HG03565 (cell line): ENCODE data around the gene SLC9A9.
A peak's percentile ranks its signal among the peaks of the same experiment; 100 is the strongest.
"Not testable (repeated sequence)": the region's sequence is repeated elsewhere in the genome, so short reads cannot be mapped to it uniquely, and the experiment has no call there.

Experiments used
- ATAC-seq: cut with Tn5 transposase; IDR thresholded peaks from one replicate; pipeline ENCODE4 v1.9.1; 2021; ENCODE audit warnings: mild to moderate bottlenecking, moderate library complexity; ENCODE audit not compliant: unreplicated experiment

SLC9A9 gene

GRCh38 chr3:143478115-143478693 lies 370.1 kb downstream of the SLC9A9 start:
- ATAC-seq, result no peak

- ATAC-seq, result no peak
Measured at GRCh38 chr3:143476965-143477640, 371.2 kb downstream of the SLC9A9 start.

GRCh38 chr3:143475981-143476380 lies 372.3 kb downstream of the SLC9A9 start:
- ATAC-seq, result no peak

GRCh38 chr3:143472731-143473523 lies 375.3 kb downstream of the SLC9A9 start:
- no peak for ATAC-seq

- ATAC-seq, result no peak
Measured at GRCh38 chr3:143471705-143472104, 376.6 kb downstream of the SLC9A9 start.

GRCh38 chr3:143469159-143469558 lies 379.1 kb downstream of the SLC9A9 start:
- no peak for ATAC-seq

GRCh38 chr3:143465666-143466065 lies 382.6 kb downstream of the SLC9A9 start:
- no peak for ATAC-seq

GRCh38 chr3:143464850-143465249 lies 383.4 kb downstream of the SLC9A9 start:
- ATAC-seq, result no peak

- no peak for ATAC-seq
Measured at GRCh38 chr3:143455480-143455879, 392.8 kb downstream of the SLC9A9 start.

- ATAC-seq, result no peak
Measured at GRCh38 chr3:143450632-143451031, 397.6 kb downstream of the SLC9A9 start.

GRCh38 chr3:143447491-143447890 lies 400.8 kb downstream of the SLC9A9 start:
- no peak for ATAC-seq

- ATAC-seq, result peak; percentile 85
Measured at GRCh38 chr3:143445118-143445517, 403.1 kb downstream of the SLC9A9 start.

- ATAC-seq, result no peak
Measured at GRCh38 chr3:143443851-143444331, 404.4 kb downstream of the SLC9A9 start.

GRCh38 chr3:143442814-143443447 lies 405.3 kb downstream of the SLC9A9 start:
- ATAC-seq, result no peak

GRCh38 chr3:143441516-143442171 lies 406.6 kb downstream of the SLC9A9 start:
- no peak for ATAC-seq

- ATAC-seq, result no peak
Measured at GRCh38 chr3:143439817-143440216, 408.5 kb downstream of the SLC9A9 start.

- no peak for ATAC-seq
Measured at GRCh38 chr3:143437405-143437804, 410.9 kb downstream of the SLC9A9 start.

GRCh38 chr3:143436231-143436930 lies 411.9 kb downstream of the SLC9A9 start:
- ATAC-seq, result no peak

- ATAC-seq, result no peak
Measured at GRCh38 chr3:143433787-143434378, 414.4 kb downstream of the SLC9A9 start.

- not testable (repeated sequence) for ATAC-seq
Measured at GRCh38 chr3:143431298-143431697, 417.0 kb downstream of the SLC9A9 start.
